ENCODE measurements around the gene KCNQ5.

Gene KCNQ5

GRCh38 chr6:72677740-72678139 is 55.9 kb downstream of the KCNQ5 start:
- no peak overlapping the region for H3K27ac Mint-ChIP-seq
- H3K27me3 Mint-ChIP-seq (ENCODE audit: low read depth), result no peaks in the 10 kb centered on the region
- no peak overlapping the region for H3K4me3 Mint-ChIP-seq
- H3K4me1 Mint-ChIP-seq (ENCODE audit: low read depth), result no peaks in the 10 kb centered on the region
- H3K9me3 Mint-ChIP-seq, result no peaks in the 10 kb centered on the region
- no peaks in the 10 kb centered on the region for H3K36me3 Mint-ChIP-seq (ENCODE audit: low read depth)

GRCh38 chr6:72683797-72684196 is 61.9 kb downstream of the KCNQ5 start:
- H3K27ac Mint-ChIP-seq, result no peak overlapping the region
- H3K9me3 Mint-ChIP-seq, result no peaks in the 10 kb centered on the region
- H3K4me1 Mint-ChIP-seq (ENCODE audit: low read depth), result peaks cover 7% of the 10 kb centered on the region
- H3K36me3 Mint-ChIP-seq (ENCODE audit: low read depth), result no peaks in the 10 kb centered on the region
- H3K27me3 Mint-ChIP-seq (ENCODE audit: low read depth), result no peaks in the 10 kb centered on the region
- H3K4me3 Mint-ChIP-seq, result no peak overlapping the region

GRCh38 chr6:72689107-72689954 is 67.5 kb downstream of the KCNQ5 start:
- peaks cover 2% of the 10 kb centered on the region for H3K4me1 Mint-ChIP-seq (ENCODE audit: low read depth)
- H3K9me3 Mint-ChIP-seq, result no peaks in the 10 kb centered on the region
- no peak overlapping the region for H3K4me3 Mint-ChIP-seq
- no peaks in the 10 kb centered on the region for H3K36me3 Mint-ChIP-seq (ENCODE audit: low read depth)
- H3K27ac Mint-ChIP-seq, result no peak overlapping the region
- H3K27me3 Mint-ChIP-seq (ENCODE audit: low read depth), result no peaks in the 10 kb centered on the region

- H3K27me3 Mint-ChIP-seq (ENCODE audit: low read depth), result no peaks in the 10 kb centered on the region
- H3K9me3 Mint-ChIP-seq, result peaks cover 4% of the 10 kb centered on the region
- peaks cover 2% of the 10 kb centered on the region for H3K36me3 Mint-ChIP-seq (ENCODE audit: low read depth)
- H3K4me1 Mint-ChIP-seq (ENCODE audit: low read depth), result peaks cover 2% of the 10 kb centered on the region
- H3K4me3 Mint-ChIP-seq, result no peak overlapping the region
- H3K27ac Mint-ChIP-seq, result no peak overlapping the region
These were observed 69.4 kb downstream of the KCNQ5 start for GRCh38 chr6:72691249-72691648.

- Mint-ChIP-seq H3K4me3 (no peak overlapping the region), H3K27me3 (ENCODE audit: low read depth) (no peaks in the 10 kb centered on the region), H3K9me3 (peaks cover 5% of the 10 kb centered on the region), H3K27ac (no peak overlapping the region), H3K36me3 (ENCODE audit: low read depth) (peaks cover 2% of the 10 kb centered on the region), H3K4me1 (ENCODE audit: low read depth) (no peaks in the 10 kb centered on the region)
These were observed 74.2 kb downstream of the KCNQ5 start for GRCh38 chr6:72696055-72696454.

DNA sequence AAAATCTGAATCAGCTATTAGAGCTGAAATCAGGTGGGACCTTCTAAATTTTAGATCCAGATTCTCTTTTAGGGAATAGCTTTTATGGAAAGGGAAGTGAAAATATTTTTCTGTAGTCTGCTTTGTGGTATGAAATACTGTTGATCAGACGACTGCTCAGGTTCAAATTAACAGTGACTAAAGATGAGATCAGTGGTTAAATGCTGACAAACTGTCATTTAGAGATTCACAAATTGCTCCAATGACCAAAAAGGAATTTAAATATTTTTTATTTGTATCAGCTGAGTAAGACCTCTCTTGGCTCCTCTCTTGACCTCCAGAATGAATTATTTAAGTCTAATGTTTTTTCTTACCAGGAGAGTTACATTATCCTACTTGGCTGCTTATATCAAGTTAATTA is 77.3 kb downstream of the KCNQ5 start:
- Mint-ChIP-seq H3K9me3 (peaks cover 5% of the 10 kb centered on the region), H3K27ac (no peak overlapping the region), H3K27me3 (ENCODE audit: low read depth) (no peaks in the 10 kb centered on the region), H3K36me3 (ENCODE audit: low read depth) (peaks cover 2% of the 10 kb centered on the region), H3K4me1 (ENCODE audit: low read depth) (no peaks in the 10 kb centered on the region), H3K4me3 (no peak overlapping the region)

GRCh38 chr6:72702421-72702820 is 80.6 kb downstream of the KCNQ5 start:
- no peaks in the 10 kb centered on the region for H3K4me1 Mint-ChIP-seq (ENCODE audit: low read depth)
- no peak overlapping the region for H3K4me3 Mint-ChIP-seq
- no peak overlapping the region for H3K27ac Mint-ChIP-seq
- no peaks in the 10 kb centered on the region for H3K36me3 Mint-ChIP-seq (ENCODE audit: low read depth)
- no peaks in the 10 kb centered on the region for H3K9me3 Mint-ChIP-seq
- H3K27me3 Mint-ChIP-seq (ENCODE audit: low read depth), result no peaks in the 10 kb centered on the region

DNA sequence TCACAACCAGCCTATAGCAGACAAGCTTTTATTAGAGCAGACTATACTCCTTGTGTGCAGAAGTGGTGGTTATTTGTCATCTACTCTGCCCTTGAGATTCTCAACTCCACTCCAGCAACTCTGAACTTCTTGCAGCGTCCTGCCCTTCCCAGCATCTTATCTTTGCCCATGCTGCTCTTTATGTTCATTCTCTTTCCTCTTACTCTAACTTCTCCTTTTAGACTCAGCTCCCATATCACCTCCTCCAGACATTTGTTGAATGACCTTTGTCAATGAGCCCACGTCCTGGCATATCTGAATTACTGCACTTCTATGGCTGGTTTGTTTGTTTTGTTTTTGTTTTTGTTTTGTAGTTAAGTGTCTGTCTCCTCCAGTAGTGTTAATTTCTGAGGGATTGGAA is 81.2 kb downstream of the KCNQ5 start:
- H3K9me3 Mint-ChIP-seq, result no peaks in the 10 kb centered on the region
- H3K4me3 Mint-ChIP-seq, result no peak overlapping the region
- H3K4me1 Mint-ChIP-seq (ENCODE audit: low read depth), result no peaks in the 10 kb centered on the region
- H3K27ac Mint-ChIP-seq, result no peak overlapping the region
- no peaks in the 10 kb centered on the region for H3K27me3 Mint-ChIP-seq (ENCODE audit: low read depth)
- no peaks in the 10 kb centered on the region for H3K36me3 Mint-ChIP-seq (ENCODE audit: low read depth)

GRCh38 chr6:72704979-72705378 is 83.1 kb downstream of the KCNQ5 start:
- Mint-ChIP-seq H3K9me3 (peaks cover 4% of the 10 kb centered on the region), H3K4me1 (ENCODE audit: low read depth) (no peaks in the 10 kb centered on the region), H3K27me3 (ENCODE audit: low read depth) (no peaks in the 10 kb centered on the region), H3K27ac (no peak overlapping the region), H3K4me3 (no peak overlapping the region), H3K36me3 (ENCODE audit: low read depth) (no peaks in the 10 kb centered on the region)

DNA sequence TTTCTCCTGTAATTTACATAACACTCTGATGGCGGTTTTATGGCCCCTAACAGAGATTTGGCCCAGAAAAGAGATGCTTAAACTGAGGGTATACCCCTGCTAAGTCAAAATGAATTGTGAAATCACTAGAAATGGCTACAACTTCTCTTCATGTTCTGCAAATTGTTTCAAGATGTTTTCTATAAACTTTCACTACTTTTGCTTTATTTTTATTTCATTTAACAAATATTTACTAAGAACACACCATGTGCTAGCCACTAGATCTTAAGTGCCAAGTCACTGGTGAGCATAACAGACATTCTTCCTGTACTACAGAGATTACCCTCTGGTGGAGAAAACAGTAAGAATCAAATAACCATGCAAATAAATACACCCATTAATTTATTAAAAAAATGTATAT is 87.6 kb downstream of the KCNQ5 start:
- H3K4me3 Mint-ChIP-seq, result no peak overlapping the region
- no peaks in the 10 kb centered on the region for H3K4me1 Mint-ChIP-seq (ENCODE audit: low read depth)
- H3K36me3 Mint-ChIP-seq (ENCODE audit: low read depth), result peaks cover 2% of the 10 kb centered on the region
- H3K27me3 Mint-ChIP-seq (ENCODE audit: low read depth), result no peaks in the 10 kb centered on the region
- peaks cover 14% of the 10 kb centered on the region for H3K9me3 Mint-ChIP-seq
- no peak overlapping the region for H3K27ac Mint-ChIP-seq

DNA sequence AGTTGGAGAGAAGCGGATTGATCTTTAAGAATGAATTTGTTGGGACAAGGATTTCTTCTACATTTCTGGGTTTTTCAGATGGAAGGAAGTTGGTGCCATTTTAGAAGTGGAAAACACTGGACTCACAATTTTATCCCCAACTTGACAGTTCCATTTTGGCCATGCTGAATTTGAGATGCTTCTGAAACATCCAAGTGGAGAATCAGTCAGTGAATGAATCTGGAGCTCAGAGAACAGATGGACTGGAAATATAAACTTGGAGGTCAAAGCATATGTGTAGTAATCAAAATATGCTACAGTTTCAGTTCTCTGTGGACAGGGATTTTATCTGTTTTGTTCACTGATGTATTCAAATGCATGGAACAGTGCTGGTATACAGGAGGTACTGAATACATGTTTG is 89.9 kb downstream of the KCNQ5 start:
- Mint-ChIP-seq H3K9me3 (peaks cover 14% of the 10 kb centered on the region), H3K4me1 (ENCODE audit: low read depth) (no peaks in the 10 kb centered on the region), H3K36me3 (ENCODE audit: low read depth) (peaks cover 2% of the 10 kb centered on the region), H3K4me3 (no peak overlapping the region), H3K27ac (no peak overlapping the region), H3K27me3 (ENCODE audit: low read depth) (no peaks in the 10 kb centered on the region)

DNA sequence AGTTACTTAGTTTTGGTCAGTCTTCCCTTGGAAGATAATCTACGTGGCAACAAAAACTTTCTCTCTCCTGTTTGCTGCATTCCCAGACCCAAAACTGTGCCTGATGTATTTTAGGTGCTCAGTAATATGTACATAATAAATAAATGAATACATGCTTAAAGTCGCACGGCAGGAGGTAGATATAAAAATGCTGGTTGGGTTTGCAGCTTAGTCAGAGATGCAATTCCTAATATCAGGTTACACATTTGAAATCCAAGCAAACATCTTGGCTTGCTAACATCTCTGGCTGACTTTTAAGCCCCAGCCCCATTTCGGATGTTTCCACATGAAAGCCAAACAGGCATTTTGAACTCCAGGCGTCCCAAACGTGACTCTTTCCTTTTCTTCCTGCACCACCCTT is 91.0 kb downstream of the KCNQ5 start:
- H3K9me3 Mint-ChIP-seq, result peaks cover 14% of the 10 kb centered on the region
- peaks cover 2% of the 10 kb centered on the region for H3K36me3 Mint-ChIP-seq (ENCODE audit: low read depth)
- no peak overlapping the region for H3K4me3 Mint-ChIP-seq
- no peaks in the 10 kb centered on the region for H3K27me3 Mint-ChIP-seq (ENCODE audit: low read depth)
- H3K4me1 Mint-ChIP-seq (ENCODE audit: low read depth), result no peaks in the 10 kb centered on the region
- H3K27ac Mint-ChIP-seq, result no peak overlapping the region

DNA sequence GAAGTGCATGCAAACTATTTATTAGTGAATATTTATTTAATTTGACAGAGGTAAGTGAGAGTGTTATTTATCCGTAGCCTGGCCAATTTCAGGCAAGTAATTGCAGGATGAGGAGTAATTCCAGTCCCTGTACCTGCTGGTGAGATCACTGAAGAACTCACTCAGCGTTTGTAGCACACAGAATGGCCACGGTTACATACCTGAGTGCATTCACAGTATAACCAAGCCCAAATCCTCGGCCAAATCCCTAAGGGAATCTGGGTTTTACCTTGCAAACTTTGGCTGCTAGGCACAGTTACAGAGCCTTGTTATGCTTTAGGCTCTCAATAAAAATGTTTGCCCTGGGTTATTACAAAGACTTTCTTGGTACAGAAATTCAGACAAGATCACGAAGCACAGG is 93.3 kb downstream of the KCNQ5 start:
- Mint-ChIP-seq H3K27ac (no peak overlapping the region), H3K27me3 (ENCODE audit: low read depth) (no peaks in the 10 kb centered on the region), H3K4me1 (ENCODE audit: low read depth) (no peaks in the 10 kb centered on the region), H3K36me3 (ENCODE audit: low read depth) (peaks cover 2% of the 10 kb centered on the region), H3K4me3 (no peak overlapping the region), H3K9me3 (peaks cover 8% of the 10 kb centered on the region)

GRCh38 chr6:72716916-72717315 is 95.1 kb downstream of the KCNQ5 start:
- H3K4me3 Mint-ChIP-seq, result no peak overlapping the region
- H3K4me1 Mint-ChIP-seq (ENCODE audit: low read depth), result no peaks in the 10 kb centered on the region
- H3K27me3 Mint-ChIP-seq (ENCODE audit: low read depth), result no peaks in the 10 kb centered on the region
- no peaks in the 10 kb centered on the region for H3K9me3 Mint-ChIP-seq
- peaks cover 1% of the 10 kb centered on the region for H3K36me3 Mint-ChIP-seq (ENCODE audit: low read depth)
- no peak overlapping the region for H3K27ac Mint-ChIP-seq

GRCh38 chr6:72720464-72720863 is 98.6 kb downstream of the KCNQ5 start:
- Mint-ChIP-seq H3K36me3 (ENCODE audit: low read depth) (no peaks in the 10 kb centered on the region), H3K4me1 (ENCODE audit: low read depth) (no peaks in the 10 kb centered on the region), H3K27ac (no peak overlapping the region), H3K9me3 (no peaks in the 10 kb centered on the region), H3K4me3 (no peak overlapping the region), H3K27me3 (ENCODE audit: low read depth) (no peaks in the 10 kb centered on the region)

GRCh38 chr6:72721346-72721745 is 99.5 kb downstream of the KCNQ5 start:
- H3K4me3 Mint-ChIP-seq, result no peak overlapping the region
- H3K36me3 Mint-ChIP-seq (ENCODE audit: low read depth), result no peaks in the 10 kb centered on the region
- H3K27ac Mint-ChIP-seq, result no peak overlapping the region
- no peaks in the 10 kb centered on the region for H3K27me3 Mint-ChIP-seq (ENCODE audit: low read depth)
- no peaks in the 10 kb centered on the region for H3K4me1 Mint-ChIP-seq (ENCODE audit: low read depth)
- H3K9me3 Mint-ChIP-seq, result no peaks in the 10 kb centered on the region
